ENCODE results near the gene LYST.

Gene LYST

GRCh38 chr1:235887676-235888075 lies 21.0 kb upstream of the LYST start:
- no peak overlapping the region for H3K27ac ChIP-seq (ENCODE audit: low read depth, low read length)
- no peak overlapping the region for H3K4me3 ChIP-seq (ENCODE audit: low read depth in 1 of 2, low read length in 2 of 2)
- no peaks in the 10 kb centered on the region for H3K36me3 ChIP-seq (ENCODE audit: control insufficient read depth in 1 of 2, insufficient read depth in 2 of 2, low read length in 2 of 2)
- H3K27me3 ChIP-seq (ENCODE audit: control insufficient read depth in 1 of 2, insufficient read depth in 2 of 2, low read length in 2 of 2): no peaks in the 10 kb centered on the region
- H3K9me3 ChIP-seq (ENCODE audit: control insufficient read depth in 1 of 2, low read length in 2 of 2): no peaks in the 10 kb centered on the region
- peaks cover 2 to 22% of the 10 kb centered on the region in 2 donors for H3K4me1 ChIP-seq (ENCODE audit: control insufficient read depth in 1 of 2, insufficient read depth in 2 of 2, low read length in 2 of 2)
- H3K9ac ChIP-seq (ENCODE audit: low read depth in 1 of 2, low read length in 2 of 2): no peak overlapping the region

GRCh38 chr1:235885655-235886262 lies 19.1 kb upstream of the LYST start:
- H3K4me1 ChIP-seq (ENCODE audit: control insufficient read depth in 1 of 2, insufficient read depth in 2 of 2, low read length in 2 of 2): peaks cover 0 to 13% of the 10 kb centered on the region in 2 donors
- H3K27me3 ChIP-seq (ENCODE audit: control insufficient read depth in 1 of 2, insufficient read depth in 2 of 2, low read length in 2 of 2): no peaks in the 10 kb centered on the region
- no peak overlapping the region for H3K4me3 ChIP-seq (ENCODE audit: low read depth in 1 of 2, low read length in 2 of 2)
- no peak overlapping the region for H3K9ac ChIP-seq (ENCODE audit: low read depth in 1 of 2, low read length in 2 of 2)
- H3K27ac ChIP-seq (ENCODE audit: low read depth, low read length): no peak overlapping the region
- H3K9me3 ChIP-seq (ENCODE audit: control insufficient read depth in 1 of 2, low read length in 2 of 2): no peaks in the 10 kb centered on the region
- no peaks in the 10 kb centered on the region for H3K36me3 ChIP-seq (ENCODE audit: control insufficient read depth in 1 of 2, insufficient read depth in 2 of 2, low read length in 2 of 2)

GRCh38 chr1:235883261-235883927 lies 16.7 kb upstream of the LYST start:
- Histone ChIP-seq H3K4me3 (ENCODE audit: low read depth in 1 of 2, low read length in 2 of 2) (peak overlapping the region; percentile 4 to 42), H3K4me1 (ENCODE audit: control insufficient read depth in 1 of 2, insufficient read depth in 2 of 2, low read length in 2 of 2) (peaks cover 0 to 13% of the 10 kb centered on the region in 2 donors)

GRCh38 chr1:235882816-235883215 lies 16.1 kb upstream of the LYST start:
- H3K4me3 ChIP-seq (ENCODE audit: low read depth in 1 of 2, low read length in 2 of 2): peak overlapping the region; percentile 4 to 42
- H3K27ac ChIP-seq (ENCODE audit: low read depth, low read length): peak overlapping the region; percentile 52
- H3K9ac ChIP-seq (ENCODE audit: low read depth in 1 of 2, low read length in 2 of 2): no peak overlapping the region
- H3K4me1 ChIP-seq (ENCODE audit: control insufficient read depth in 1 of 2, insufficient read depth in 2 of 2, low read length in 2 of 2): peaks cover 0 to 13% of the 10 kb centered on the region in 2 donors
- no peaks in the 10 kb centered on the region for H3K27me3 ChIP-seq (ENCODE audit: control insufficient read depth in 1 of 2, insufficient read depth in 2 of 2, low read length in 2 of 2)
- H3K9me3 ChIP-seq (ENCODE audit: control insufficient read depth in 1 of 2, low read length in 2 of 2): no peaks in the 10 kb centered on the region
- H3K36me3 ChIP-seq (ENCODE audit: control insufficient read depth in 1 of 2, insufficient read depth in 2 of 2, low read length in 2 of 2): no peaks in the 10 kb centered on the region

More at GRCh38 chr1:235883261-235883927, 16.7 kb upstream of the LYST start:
- H3K9ac ChIP-seq (ENCODE audit: low read depth in 1 of 2, low read length in 2 of 2): peak overlapping the region in 1 of 2 donors; percentile 9
- H3K36me3 ChIP-seq (ENCODE audit: control insufficient read depth in 1 of 2, insufficient read depth in 2 of 2, low read length in 2 of 2): no peaks in the 10 kb centered on the region
- H3K9me3 ChIP-seq (ENCODE audit: control insufficient read depth in 1 of 2, low read length in 2 of 2): no peaks in the 10 kb centered on the region
- H3K27me3 ChIP-seq (ENCODE audit: control insufficient read depth in 1 of 2, insufficient read depth in 2 of 2, low read length in 2 of 2): no peaks in the 10 kb centered on the region
- H3K27ac ChIP-seq (ENCODE audit: low read depth, low read length): peak overlapping the region; percentile 52

- Histone ChIP-seq H3K27me3 (ENCODE audit: control insufficient read depth in 1 of 2, insufficient read depth in 2 of 2, low read length in 2 of 2) (no peaks in the 10 kb centered on the region), H3K4me1 (ENCODE audit: control insufficient read depth in 1 of 2, insufficient read depth in 2 of 2, low read length in 2 of 2) (peaks cover 0 to 13% of the 10 kb centered on the region in 2 donors), H3K9ac (ENCODE audit: low read depth in 1 of 2, low read length in 2 of 2) (no peak overlapping the region), H3K9me3 (ENCODE audit: control insufficient read depth in 1 of 2, low read length in 2 of 2) (no peaks in the 10 kb centered on the region), H3K27ac (ENCODE audit: low read depth, low read length) (no peak overlapping the region), H3K36me3 (ENCODE audit: control insufficient read depth in 1 of 2, insufficient read depth in 2 of 2, low read length in 2 of 2) (no peaks in the 10 kb centered on the region), H3K4me3 (ENCODE audit: low read depth in 1 of 2, low read length in 2 of 2) (peak overlapping the region in 1 of 2 donors; percentile 42)
Measured at GRCh38 chr1:235881930-235882700, 15.4 kb upstream of the LYST start.

- no peak overlapping the region for H3K27ac ChIP-seq (ENCODE audit: low read depth, low read length)
- H3K4me1 ChIP-seq (ENCODE audit: control insufficient read depth in 1 of 2, insufficient read depth in 2 of 2, low read length in 2 of 2): peaks cover 0 to 3% of the 10 kb centered on the region in 2 donors
- no peak overlapping the region for H3K4me3 ChIP-seq (ENCODE audit: low read depth in 1 of 2, low read length in 2 of 2)
Measured at GRCh38 chr1:235878082-235878811, 11.5 kb upstream of the LYST start.

GRCh38 chr1:235876402-235876841 lies 9.7 kb upstream of the LYST start:
- Histone ChIP-seq H3K4me1 (ENCODE audit: control insufficient read depth in 1 of 2, insufficient read depth in 2 of 2, low read length in 2 of 2) (no peaks in the 10 kb centered on the region), H3K27me3 (ENCODE audit: control insufficient read depth in 1 of 2, insufficient read depth in 2 of 2, low read length in 2 of 2) (no peaks in the 10 kb centered on the region), H3K4me3 (ENCODE audit: low read depth in 1 of 2, low read length in 2 of 2) (no peak overlapping the region), H3K27ac (ENCODE audit: low read depth, low read length) (no peak overlapping the region), H3K9ac (ENCODE audit: low read depth in 1 of 2, low read length in 2 of 2) (no peak overlapping the region), H3K9me3 (ENCODE audit: control insufficient read depth in 1 of 2, low read length in 2 of 2) (no peaks in the 10 kb centered on the region), H3K36me3 (ENCODE audit: control insufficient read depth in 1 of 2, insufficient read depth in 2 of 2, low read length in 2 of 2) (no peaks in the 10 kb centered on the region)

More at GRCh38 chr1:235878082-235878811, 11.5 kb upstream of the LYST start:
- Histone ChIP-seq H3K27me3 (ENCODE audit: control insufficient read depth in 1 of 2, insufficient read depth in 2 of 2, low read length in 2 of 2) (no peaks in the 10 kb centered on the region), H3K9ac (ENCODE audit: low read depth in 1 of 2, low read length in 2 of 2) (no peak overlapping the region), H3K36me3 (ENCODE audit: control insufficient read depth in 1 of 2, insufficient read depth in 2 of 2, low read length in 2 of 2) (no peaks in the 10 kb centered on the region), H3K9me3 (ENCODE audit: control insufficient read depth in 1 of 2, low read length in 2 of 2) (no peaks in the 10 kb centered on the region)

GRCh38 chr1:235875036-235875597 lies 8.4 kb upstream of the LYST start:
- no peak overlapping the region for H3K27ac ChIP-seq (ENCODE audit: low read depth, low read length)
- H3K9ac ChIP-seq (ENCODE audit: low read depth in 1 of 2, low read length in 2 of 2): no peak overlapping the region
- H3K4me1 ChIP-seq (ENCODE audit: control insufficient read depth in 1 of 2, insufficient read depth in 2 of 2, low read length in 2 of 2): no peaks in the 10 kb centered on the region
- no peaks in the 10 kb centered on the region for H3K36me3 ChIP-seq (ENCODE audit: control insufficient read depth in 1 of 2, insufficient read depth in 2 of 2, low read length in 2 of 2)
- no peak overlapping the region for H3K4me3 ChIP-seq (ENCODE audit: low read depth in 1 of 2, low read length in 2 of 2)
- H3K27me3 ChIP-seq (ENCODE audit: control insufficient read depth in 1 of 2, insufficient read depth in 2 of 2, low read length in 2 of 2): no peaks in the 10 kb centered on the region
- no peaks in the 10 kb centered on the region for H3K9me3 ChIP-seq (ENCODE audit: control insufficient read depth in 1 of 2, low read length in 2 of 2)

- Histone ChIP-seq H3K27ac (ENCODE audit: low read depth, low read length) (no peak overlapping the region), H3K36me3 (ENCODE audit: control insufficient read depth in 1 of 2, insufficient read depth in 2 of 2, low read length in 2 of 2) (no peaks in the 10 kb centered on the region), H3K4me3 (ENCODE audit: low read depth in 1 of 2, low read length in 2 of 2) (no peak overlapping the region), H3K9me3 (ENCODE audit: control insufficient read depth in 1 of 2, low read length in 2 of 2) (no peaks in the 10 kb centered on the region), H3K9ac (ENCODE audit: low read depth in 1 of 2, low read length in 2 of 2) (no peak overlapping the region), H3K27me3 (ENCODE audit: control insufficient read depth in 1 of 2, insufficient read depth in 2 of 2, low read length in 2 of 2) (no peaks in the 10 kb centered on the region), H3K4me1 (ENCODE audit: control insufficient read depth in 1 of 2, insufficient read depth in 2 of 2, low read length in 2 of 2) (no peaks in the 10 kb centered on the region)
Measured at GRCh38 chr1:235874261-235874660, 7.6 kb upstream of the LYST start.
